Measurements from ENCODE around the gene JMJD6. TPM values are rescaled to one million over a fixed set of nuclear protein-coding genes. Genes with fewer than 3 reads are reported as not detected.

Gene JMJD6
- total and polyA plus RNA-seq, 8 donors: 9.3 to 47.3 (median 23.0) TPM

- intact Hi-C loops (cut with DNase I; ENCODE audit: low total_unique reads): no loop called here
- WGBS, 5 donors: 0 to 1% (median 1%) methylated on average over 33 to 57 of the region's 57 CpGs
- TF ChIP-seq EP300 (IDR thresholded peaks at IDR 0.05) (no peak), POLR2AphosphoS5 (IDR thresholded peaks at IDR 0.05) (peak; percentile 69 to 83 (median 78)), POLR2A (IDR thresholded peaks at IDR 0.05) (no peak), CTCF (IDR thresholded peaks at IDR 0.05) (no peak)
- Histone ChIP-seq H3K36me3 (peaks cover 28 to 48% (median 44%) of the 10 kb centered on the region in 4 donors), H3K4me1 (peaks cover 48 to 62% (median 54%) of the 10 kb centered on the region in 4 donors), H3K27ac (peak within 1 kb of the TSS; percentile 95 to 100 (median 99)), H3K9me3 (no peaks in the 10 kb centered on the region), H3K4me3 (peak within 1 kb of the TSS; percentile 67 to 94 (median 88)), H3K27me3 (no peaks in the 10 kb centered on the region)
- DNase-seq: peak; percentile 91 to 99
Observed at GRCh38 chr17:76737676-76738467, 11.5 kb upstream of the JMJD6 start, which contains the start of gene MFSD11. Gene MFSD11, plus strand, starts transcription at chr17:76738119. Its CDS starts 234 bp downstream, at chr17:76738353.

GRCh38 chr17:76737082-76737675 is 10.8 kb upstream of the JMJD6 start, which contains the start of gene SRSF2:
Gene SRSF2, minus strand, starts transcription at chr17:76737331. Its CDS starts 171 bp downstream, at chr17:76737160.
- TF ChIP-seq POLR2AphosphoS5 (IDR thresholded peaks at IDR 0.05): peak; percentile 97 to 100 (median 100)
- peak in 2 of 4 donors; percentile 99 for TF ChIP-seq POLR2A (IDR thresholded peaks at IDR 0.05)
- TF ChIP-seq EP300 (IDR thresholded peaks at IDR 0.05): no peak
- no peak for TF ChIP-seq CTCF (IDR thresholded peaks at IDR 0.05)
- H3K4me1 ChIP-seq: peaks cover 48 to 69% (median 61%) of the 10 kb centered on the region in 4 donors
- intact Hi-C loops (cut with DNase I; ENCODE audit: low total_unique reads): no loop called here
- H3K9me3 ChIP-seq: no peaks in the 10 kb centered on the region
- DNase-seq: peak; percentile 99 to 100
- peak within 1 kb of the TSS; percentile 95 to 100 (median 99) for H3K27ac ChIP-seq
- 0 to 1% (median 0%) methylated on average over 27 to 60 of the region's 60 CpGs for WGBS, 5 donors
- H3K27me3 ChIP-seq: no peaks in the 10 kb centered on the region
- H3K4me3 ChIP-seq: peak within 1 kb of the TSS; percentile 67 to 94 (median 88)
- H3K36me3 ChIP-seq: peaks cover 26 to 48% (median 44%) of the 10 kb centered on the region in 4 donors

GRCh38 chr17:76736349-76737081 is 10.1 kb upstream of the JMJD6 start:
- Histone ChIP-seq H3K9me3 (no peaks in the 10 kb centered on the region), H3K27ac (peak overlapping the region; percentile 95 to 100 (median 99)), H3K36me3 (peaks cover 30 to 48% (median 44%) of the 10 kb centered on the region in 4 donors), H3K4me1 (peaks cover 48 to 75% (median 68%) of the 10 kb centered on the region in 4 donors), H3K4me3 (peak overlapping the region; percentile 67 to 94 (median 88)), H3K27me3 (no peaks in the 10 kb centered on the region)
- TF ChIP-seq POLR2AphosphoS5 (IDR thresholded peaks at IDR 0.05) (peak in 2 of 3 donors; percentile 39 to 63), EP300 (IDR thresholded peaks at IDR 0.05) (no peak), CTCF (IDR thresholded peaks at IDR 0.05) (peak in 1 of 7 experiments; percentile 27)
- intact Hi-C loops (cut with DNase I; ENCODE audit: low total_unique reads): no loop called here
- DNase-seq: peak; percentile 81 to 95
- WGBS, 5 donors: 0 to 1% (median 0%) methylated on average over 16 to 117 of the region's 117 CpGs
